ENCODE measurements around the gene RPS6KA2.
"Not testable (repeated sequence)": the region's sequence is repeated elsewhere in the genome, so short reads cannot be mapped to it uniquely, and the experiment has no call there.

Gene RPS6KA2

DNA sequence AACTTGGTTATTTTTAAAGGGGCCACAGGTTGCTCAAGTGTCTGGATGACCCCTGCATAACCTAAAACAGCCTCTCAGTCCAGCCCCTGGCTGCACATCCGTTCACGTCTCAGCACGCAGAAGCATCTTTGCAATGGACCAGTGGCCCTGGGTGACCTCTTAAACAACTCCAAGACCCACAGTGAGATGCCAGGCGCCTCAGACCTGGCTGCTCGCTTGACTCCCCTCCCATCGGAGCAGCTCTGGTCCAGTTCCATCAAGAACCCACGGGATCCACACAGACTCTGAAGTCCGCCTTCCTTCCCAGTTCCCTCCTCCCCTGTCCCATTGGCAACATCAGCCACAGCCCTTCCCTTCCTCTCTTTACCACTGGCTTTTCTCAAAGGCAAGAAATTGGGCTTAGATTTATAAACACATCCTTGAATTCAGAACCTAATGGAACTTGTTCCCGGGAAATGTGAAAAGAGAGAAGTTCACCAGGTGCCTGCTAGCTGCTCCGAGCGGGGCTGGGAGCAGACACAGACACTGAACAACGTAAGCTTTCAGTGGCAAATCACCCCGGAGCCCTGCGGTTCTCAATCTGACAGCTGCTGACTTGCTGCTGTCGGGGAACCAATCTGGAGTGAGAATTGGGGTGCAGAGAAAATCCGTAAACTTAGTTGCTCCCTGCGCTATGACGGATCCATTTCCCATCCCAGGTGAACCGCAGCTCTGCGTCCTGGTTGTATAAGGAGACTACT lies 204.7 kb downstream of the RPS6KA2 start:
- DNase-seq (ENCODE audit: low read depth): no peak

DNA sequence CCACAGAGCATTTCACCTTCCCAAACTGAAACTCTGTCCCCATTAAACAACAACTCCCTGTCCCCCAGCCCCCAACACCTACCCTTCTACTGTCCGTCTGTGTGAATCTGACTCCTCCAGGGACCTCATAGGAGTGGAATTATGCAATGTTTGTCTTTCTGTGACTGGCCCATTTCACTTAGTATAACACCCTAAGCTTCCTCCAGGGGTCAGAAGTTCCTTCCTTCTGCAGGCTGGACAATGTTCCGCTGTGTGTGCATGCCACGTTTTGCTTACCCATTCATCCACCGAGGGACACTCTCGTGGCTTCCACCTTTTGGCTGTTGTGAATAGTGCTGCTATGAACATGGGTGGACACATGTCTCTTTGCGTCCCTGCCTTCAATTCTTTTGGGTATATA lies 206.7 kb downstream of the RPS6KA2 start:
- DNase-seq (ENCODE audit: low read depth): no peak

DNA sequence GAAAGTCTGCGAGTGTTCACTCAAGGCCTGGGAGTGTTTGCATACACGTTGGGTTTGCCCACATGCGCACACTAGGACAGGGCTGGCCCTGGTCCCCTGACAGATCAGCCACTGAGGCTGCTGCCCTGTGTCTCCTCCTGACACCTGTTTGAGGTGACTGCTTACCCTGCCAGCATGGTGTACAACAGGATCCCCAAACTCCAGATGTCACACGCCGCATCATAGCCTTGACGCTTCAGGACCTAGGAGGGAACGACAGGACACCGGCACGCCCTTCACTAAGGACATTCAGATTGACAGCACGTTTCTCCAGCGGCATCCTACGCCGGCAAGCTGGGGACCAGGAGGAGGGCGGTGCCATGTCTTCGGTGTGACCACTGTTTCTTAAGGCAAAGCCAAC lies 207.3 kb downstream of the RPS6KA2 start:
- no peak for DNase-seq (ENCODE audit: low read depth)

DNA sequence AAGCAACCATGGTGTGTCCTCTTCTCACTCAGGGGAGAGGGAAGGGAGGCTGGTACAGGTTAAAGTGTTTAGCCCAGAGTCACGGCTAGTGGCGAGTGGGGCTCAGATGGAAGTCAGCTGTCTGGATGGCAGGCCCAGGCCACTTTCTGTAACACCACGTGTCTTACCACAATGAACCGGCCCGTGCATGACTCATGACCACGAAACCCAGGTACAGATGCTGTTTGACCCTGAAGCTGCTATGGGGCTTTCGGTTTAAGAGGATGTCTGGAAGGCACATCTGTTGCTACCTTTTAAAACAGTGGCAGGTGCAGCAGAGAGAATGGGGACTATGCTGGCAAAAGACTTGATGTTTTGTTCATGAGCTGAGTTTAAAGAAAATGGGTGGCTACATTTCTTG lies 207.8 kb downstream of the RPS6KA2 start:
- no peak for DNase-seq (ENCODE audit: low read depth)

DNA sequence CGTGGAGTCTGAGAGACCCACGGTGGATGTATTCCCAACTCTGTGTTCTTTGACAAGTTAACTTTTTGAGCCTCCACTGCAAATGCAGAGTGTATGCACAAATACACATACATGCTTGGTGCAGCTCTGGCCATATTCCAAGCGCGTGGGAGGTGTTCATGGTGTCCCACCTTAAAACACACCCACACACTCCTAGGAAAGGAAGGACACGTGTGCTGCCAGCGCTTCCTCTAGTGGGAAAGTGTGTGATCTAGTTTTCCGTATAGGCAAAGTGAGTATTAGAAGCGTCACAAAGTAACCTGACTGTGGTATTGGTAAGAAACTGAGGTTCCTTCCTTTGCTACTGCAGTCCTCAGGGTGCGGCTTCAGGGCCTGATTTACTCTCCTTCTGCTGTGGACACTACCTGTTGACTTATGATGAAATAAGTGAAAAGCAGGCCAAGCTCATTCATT lies 208.3 kb downstream of the RPS6KA2 start:
- DNase-seq (ENCODE audit: low read depth): no peak

DNA sequence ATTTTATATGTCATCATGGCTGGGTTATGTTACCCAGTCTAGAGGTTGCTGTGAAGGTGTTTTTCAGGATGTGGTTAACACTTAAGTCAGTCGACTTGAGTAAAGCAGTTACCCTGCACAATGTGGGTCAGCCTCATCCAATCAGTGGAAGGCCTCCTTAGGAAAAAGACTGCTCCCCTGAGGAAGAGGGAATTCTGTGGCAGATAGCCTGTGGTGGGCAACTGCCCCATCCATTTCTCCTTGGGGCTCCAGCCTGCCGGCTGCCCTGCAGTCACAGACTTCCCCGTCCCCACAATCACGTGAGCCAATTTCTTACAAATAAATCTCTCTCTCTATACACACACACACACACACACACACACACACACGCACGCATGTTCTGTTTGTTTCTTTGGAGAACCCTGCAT lies 209.8 kb downstream of the RPS6KA2 start:
- no peak for DNase-seq (ENCODE audit: low read depth)

DNA sequence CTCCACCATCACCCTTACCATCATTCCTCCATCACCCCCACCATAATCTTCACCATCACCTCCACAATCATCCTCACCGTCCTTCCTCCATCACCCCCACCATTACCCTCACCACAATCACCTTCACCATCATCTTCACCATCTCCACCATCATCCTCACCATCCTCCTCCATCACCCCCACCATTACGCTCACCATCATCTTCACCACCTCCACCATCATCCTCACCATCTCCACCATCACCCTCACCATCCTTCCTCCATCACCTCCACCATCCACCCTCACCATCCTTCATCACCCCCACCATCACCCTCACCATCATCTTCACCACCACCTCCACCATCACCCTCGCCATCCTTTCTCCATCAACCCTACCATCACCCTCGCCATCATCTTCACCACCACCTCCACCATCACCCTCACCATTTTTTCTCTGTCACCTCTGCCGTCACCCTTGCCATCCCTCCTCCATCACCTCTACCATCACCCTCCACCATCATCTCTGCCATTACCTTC lies 211.2 kb downstream of the RPS6KA2 start:
- no peak for DNase-seq (ENCODE audit: low read depth)

DNA sequence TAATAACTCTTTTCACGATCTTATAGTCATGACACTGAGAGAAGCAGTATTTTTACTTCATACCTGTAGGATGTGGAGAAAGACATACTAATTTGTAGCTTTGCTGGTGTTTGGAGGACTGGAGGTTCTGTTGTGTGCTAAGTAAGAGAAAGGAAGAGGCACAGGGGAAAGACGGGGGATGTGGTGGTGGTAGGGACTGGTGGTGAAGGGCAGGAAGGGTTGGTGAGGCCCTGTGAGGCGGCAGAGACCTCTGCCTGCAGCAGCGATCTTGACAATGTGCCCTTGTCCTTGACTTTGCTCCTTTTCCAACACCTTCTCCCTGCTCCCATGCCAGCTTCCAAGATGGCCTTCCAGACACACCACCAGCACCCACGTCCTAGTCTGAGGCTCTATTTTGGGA lies 211.7 kb downstream of the RPS6KA2 start:
- DNase-seq (ENCODE audit: low read depth): no peak

DNA sequence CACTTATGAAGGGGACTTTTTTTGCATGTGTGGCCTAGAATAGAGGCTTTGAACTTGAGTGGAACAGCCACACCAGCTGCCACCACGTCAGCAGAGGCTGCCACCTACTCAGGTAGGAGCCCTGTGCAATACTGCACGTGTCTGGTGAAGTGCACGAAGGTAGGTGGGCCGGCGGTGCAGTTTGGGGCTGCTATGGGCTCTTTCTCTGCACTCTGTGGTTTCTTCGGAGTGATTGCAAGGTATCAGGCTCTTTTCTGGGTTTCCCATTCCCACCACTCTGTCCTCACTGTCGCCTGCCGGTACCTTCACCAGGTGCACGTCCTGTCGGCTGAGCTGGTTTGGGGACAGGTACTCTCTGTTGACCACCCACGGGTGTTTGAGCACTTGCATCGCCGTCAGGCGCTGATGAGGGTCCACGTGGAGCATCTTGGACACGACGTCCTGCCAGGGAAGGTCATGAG lies 213.5 kb downstream of the RPS6KA2 start:
- DNase-seq (ENCODE audit: low read depth): no peak

DNA sequence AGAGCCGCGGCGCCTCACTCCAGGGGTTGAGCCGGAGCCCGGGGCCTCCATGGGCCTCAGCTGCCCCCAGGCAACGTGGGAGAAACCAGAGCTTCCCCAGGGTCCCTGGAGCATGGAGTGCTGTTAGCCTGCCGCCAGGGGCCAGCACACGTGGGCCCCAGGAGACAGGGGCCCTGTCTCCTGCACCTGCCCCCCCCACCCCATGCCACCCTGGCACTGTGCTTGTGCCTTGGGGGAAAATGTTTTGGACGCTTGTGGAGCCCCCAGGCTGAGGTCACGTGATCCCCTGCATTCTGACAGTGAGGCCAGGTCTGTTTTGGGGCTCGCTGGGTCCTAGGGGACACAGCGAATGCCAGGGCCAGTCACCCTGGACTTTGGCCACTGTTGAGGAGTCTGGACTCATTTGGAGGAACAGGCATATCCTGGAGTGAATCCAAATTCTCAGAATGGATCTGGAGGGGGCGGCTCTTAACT lies 214.1 kb downstream of the RPS6KA2 start:
- no peak for DNase-seq (ENCODE audit: low read depth)

DNA sequence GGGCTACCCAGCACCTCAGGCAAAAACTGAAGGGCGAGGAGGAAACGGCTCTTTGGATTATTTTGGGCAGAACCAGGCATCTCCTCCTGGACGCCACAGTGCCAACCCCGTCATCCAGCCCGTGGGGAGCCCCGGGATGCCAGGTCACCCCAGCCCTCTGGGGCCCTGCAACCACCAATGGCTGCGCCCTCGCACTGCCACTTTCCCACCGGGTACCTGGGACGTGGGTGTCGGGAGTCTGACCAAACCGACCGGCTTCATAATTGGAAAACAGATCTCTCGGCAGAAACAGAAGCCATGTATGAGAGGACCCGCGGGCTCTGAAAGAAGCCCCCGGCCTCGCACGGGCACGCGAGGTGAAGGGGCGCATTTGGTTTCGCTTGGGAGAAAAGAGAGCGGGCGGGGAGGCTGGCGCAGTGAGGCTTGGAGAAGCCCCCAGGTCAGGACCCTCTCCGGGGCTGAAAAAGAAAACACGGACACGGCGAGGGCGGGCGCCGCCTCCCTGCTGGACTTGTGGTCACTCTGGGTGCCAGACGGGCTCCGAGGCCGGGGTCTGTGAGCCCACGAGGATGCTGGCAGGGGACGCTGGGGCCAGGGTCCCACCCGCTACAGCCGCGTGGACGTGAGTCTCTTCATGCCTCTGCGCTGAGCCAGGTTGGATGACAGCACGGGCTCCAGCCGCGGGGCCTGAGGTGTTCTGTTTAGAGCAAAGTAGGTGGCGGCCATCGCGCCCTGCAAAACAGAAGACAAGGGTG lies 214.7 kb downstream of the RPS6KA2 start:
- no peak for DNase-seq (ENCODE audit: low read depth)

DNA sequence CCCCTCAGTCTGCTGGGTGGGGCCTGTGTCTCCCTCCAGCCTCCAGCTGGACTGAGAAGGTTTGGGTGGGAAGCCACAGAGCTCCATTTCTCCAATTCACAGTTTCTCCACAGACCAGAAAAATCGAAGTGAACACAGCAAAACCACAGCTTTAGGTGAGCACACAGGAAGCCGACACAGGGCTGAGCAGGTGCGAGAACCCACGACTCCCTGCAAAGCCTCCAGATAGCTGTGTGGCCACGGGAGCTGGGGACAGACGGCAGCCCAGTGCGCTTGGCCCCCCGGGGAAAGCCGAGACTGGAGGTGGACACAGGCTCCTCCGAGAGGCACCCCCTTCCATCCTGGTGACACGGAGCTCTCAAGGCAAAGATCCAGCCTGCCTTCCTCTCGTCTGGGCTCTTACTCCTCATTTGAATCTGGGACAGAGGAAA lies 215.3 kb downstream of the RPS6KA2 start:
- no peak for DNase-seq (ENCODE audit: low read depth)

DNA sequence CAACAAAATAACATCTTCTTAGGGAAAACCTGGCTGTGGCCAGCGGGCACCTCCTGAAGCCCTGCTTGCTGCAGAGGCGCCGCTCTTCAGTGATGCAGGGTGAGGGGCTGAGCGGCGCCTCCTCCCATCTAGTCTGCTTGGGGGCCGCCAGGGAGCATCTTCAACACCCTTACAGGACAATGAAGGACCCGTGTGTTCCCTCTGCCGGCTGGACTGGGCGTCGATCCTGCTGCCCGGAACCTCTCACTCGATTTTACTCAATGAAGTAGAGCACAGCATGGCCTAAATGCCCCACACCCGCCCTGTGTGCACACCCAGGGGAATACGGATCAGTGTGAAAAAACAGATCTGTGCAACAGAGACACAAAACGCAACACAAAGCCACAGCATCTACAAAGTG lies 215.8 kb downstream of the RPS6KA2 start:
- no peak for DNase-seq (ENCODE audit: low read depth)

DNA sequence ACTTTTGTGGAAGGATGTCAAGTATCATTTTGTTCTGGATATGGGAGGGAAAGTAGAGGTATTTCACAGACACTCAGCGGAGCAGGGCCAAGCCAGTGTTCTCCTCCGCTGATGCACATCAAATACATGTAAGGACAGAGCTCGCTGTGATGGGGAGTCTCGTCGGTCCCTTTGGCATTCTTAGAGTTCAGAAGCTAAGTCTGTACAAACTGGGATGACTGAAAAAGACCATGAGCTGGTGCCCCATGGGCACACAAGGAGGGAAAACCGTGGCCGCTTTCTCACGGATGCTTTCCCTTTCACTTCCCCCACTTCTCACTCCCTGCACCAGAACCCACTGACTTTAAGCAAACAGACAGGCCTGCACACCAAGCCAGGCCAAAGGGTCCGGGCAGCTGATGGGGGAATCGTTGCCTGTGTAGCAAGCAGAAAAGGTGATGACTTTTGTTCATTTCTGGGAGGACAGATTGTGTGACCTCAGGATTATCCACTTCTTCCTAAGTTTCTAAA lies 216.6 kb downstream of the RPS6KA2 start:
- no peak for DNase-seq (ENCODE audit: low read depth)

DNA sequence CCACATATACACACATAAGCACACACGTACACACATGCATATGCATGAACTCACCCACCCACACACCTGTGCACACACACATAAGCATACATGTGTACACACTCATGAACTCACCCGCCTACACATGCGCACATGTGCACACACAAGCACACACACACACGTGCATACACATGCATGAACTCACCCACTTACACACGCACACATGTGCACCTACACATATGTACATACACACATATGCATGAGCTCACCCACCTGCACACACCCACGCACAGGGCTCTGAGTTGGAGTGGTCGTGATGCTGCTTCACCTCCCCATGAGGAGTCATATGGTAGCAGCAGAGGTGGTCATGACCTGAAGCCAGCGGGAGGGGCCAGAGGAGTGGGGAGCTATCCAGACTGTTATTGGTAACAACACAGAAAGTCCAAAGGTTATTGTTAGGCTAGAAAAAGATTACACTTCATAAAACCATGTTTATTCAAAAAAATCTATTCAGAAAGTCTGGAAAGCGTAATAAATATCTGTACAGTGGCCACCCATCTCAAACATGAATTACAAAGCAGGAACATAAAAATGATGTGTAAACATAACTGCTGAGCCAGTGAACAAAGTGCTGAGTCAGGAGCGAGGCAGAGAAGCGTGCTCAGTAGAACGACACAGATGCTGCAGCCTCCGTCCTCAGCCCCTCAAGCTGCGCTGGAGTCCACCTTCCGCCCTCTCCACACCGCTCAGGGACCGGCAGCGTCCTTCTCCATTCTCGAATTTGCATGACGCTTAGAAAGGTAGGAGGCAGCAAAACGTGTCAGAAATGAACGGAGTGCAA lies 217.9 kb downstream of the RPS6KA2 start:
- DNase-seq (ENCODE audit: low read depth): no peak

DNA sequence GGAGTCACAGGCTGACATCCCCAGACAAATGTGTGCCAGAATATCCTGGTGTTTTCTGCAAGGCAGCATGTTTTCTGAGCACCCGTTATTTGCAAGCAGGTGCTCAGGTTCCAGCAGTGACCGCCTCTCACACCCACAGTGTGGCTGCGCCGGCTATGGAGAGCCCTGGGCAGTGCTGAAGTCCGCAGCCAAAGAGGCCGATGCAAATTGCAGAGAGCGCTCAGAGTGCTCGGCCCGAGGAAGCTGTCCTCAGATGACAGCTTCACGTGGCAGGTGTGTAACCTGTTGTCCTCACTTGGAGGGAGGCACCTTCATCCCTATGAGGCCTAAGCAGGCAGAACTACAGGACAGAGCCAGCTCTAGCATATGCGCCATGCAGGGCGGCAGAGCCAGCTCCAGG lies 220.9 kb downstream of the RPS6KA2 start:
- no peak for DNase-seq (ENCODE audit: low read depth)

DNA sequence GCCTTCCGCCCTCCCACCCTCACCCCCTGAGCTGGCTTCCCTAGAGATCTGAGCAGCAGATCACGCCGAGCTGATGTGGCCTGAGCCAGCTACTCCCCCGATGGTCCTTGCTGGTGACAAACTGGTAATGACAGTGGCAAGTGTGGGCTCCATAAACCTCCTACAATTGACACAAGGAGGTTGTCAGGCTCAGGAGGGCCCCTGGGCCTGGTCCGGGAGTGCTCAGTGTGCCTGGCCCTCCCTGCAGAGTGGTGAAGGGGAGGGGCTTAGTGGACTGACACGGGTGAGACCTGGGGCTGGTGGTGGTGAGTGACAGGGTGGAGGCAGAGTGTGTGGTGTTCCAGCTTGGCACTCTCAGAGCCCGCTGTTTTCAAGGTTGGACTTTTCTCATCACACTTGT lies 221.7 kb downstream of the RPS6KA2 start:
- no peak for DNase-seq (ENCODE audit: low read depth)

DNA sequence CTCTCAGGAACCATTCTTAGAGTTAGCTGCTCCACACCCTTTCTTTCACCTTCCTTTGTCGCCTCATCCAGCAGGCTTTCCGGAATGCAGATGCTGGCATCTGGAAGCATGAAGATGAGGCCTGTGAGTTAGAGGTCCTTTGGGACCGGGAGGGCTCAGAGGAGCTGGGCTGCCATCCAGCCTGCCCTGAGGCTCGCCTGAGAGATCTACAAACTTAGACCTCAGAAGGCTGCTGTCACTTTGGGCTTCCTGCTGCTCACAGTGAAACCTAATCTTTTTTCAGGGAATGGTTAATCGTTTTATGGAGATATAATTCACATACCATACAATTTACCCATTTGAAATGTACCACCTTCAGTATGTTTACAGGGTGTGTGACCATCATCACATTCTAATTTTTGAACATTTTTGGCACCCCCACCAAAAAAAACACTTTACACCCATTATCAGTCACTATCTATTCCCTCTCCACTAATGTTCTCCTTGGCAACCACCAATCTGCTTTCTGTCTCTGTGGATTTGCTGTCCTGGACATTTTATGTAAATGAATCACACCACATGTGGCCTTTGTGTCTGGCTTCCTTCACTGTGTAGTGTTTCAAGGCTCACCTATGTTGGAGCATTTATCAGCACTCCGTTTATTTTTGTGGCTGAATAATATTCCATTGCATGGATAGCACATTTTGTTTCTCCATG lies 224.3 kb downstream of the RPS6KA2 start:
- DNase-seq (ENCODE audit: low read depth): no peak

DNA sequence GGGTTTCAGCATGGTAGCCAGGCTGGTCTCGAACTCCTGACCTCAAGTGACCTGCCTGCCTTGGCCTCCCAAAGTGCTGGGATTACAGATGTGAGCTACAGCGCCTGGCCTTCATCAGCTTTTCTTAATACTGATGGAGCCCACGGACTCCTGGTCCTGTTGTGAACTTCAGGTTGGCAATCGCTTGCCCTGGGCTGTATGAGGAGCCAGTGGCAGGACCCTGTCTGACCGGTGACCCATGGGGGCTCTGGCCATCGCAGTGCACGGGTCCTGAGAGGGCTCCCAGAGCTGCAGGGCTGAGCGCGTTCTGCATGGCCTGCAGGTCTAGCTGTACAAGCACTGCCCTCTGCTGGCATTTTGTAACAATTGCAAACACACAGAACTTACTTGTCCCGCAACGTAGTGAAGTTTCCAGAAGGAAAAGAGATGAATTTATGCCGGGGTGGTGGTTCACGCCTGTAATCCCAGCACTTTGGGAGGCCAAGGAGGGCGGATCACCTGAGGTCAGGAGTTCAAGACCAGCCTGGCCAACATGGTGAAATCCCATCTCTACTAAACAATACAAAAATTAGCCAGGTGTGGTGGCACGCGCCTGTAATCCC lies 226.3 kb downstream of the RPS6KA2 start:
- DNase-seq (ENCODE audit: low read depth): not testable (repeated sequence)

DNA sequence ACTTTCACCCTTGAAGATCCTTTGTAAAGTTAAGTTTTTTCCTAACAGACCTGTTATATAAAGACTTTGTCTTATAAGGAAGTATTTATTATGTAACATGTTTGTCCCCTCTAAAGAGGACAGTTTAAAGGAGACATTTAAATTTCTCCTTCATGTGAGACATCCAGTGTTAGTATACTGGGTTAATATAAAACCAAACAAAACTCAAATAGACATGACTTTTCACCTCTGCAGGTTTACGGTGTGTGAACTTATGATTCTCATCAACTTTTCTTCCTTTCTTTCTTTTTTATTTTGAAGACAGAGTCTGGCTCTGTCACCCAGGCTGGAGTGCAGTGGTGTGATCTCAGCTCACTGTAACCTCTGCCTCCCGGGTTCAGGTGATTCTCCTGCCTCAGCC lies 226.9 kb downstream of the RPS6KA2 start:
- no peak for DNase-seq (ENCODE audit: low read depth)

DNA sequence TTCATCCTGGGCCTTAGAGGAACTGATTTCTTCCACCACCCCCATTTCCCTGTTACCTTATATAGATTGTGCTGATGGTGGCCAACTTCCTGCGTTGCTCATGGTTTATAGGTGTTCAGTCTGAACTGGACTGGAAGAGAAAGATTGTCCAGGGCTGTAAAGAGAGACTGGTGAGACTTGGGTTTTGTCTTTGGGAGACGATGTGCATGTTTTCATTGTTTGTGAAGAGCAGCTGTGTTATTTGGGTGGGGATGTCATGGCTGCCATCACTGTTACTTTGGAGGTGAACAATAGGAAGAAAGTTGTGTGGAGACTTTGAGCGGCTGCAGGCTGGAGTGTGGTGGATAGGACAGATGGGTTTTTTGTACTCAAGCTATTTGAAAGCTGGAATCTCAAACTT lies 228.7 kb downstream of the RPS6KA2 start:
- no peak for DNase-seq (ENCODE audit: low read depth)

Data from stimulated activated CD8-positive, alpha-beta memory T cell treated with anti-CD3 and anti-CD28 coated beads, Interleukin-15, amount 100 ng/mL, for 1 hour (primary cell).